HepG2 (cell line): ENCODE data around the gene HRCT1. TPM values are rescaled to one million over a fixed set of nuclear protein-coding genes. Genes with fewer than 3 reads are reported as not detected.
"Not testable (repeated sequence)": the region's sequence is repeated elsewhere in the genome, so short reads cannot be mapped to it uniquely, and the experiment has no call there.

ENCODE experiments used
- ATAC-seq: fragments of 200-7000 bp; cut with Tn5 transposase; 3 replicates; pipeline ENCODE4 v1.9.1; 2020; ENCODE audit warnings: mild to moderate bottlenecking, moderate library complexity
- BruUV-seq: library from RNA; stranded (reverse); fragments of 400-500 nt; replicated peaks from 2 replicates; lab custom pipeline; 2021; lab: Mats Ljungman, UMichigan
- CTCF ChIA-PET: fragments of 300-600 bp; formaldehyde crosslinking; extraction: SDS; loops from one replicate; lab custom pipeline; 2021; ENCODE audit warnings: low total read pairs, inconsistent platforms, low intra/inter-chr PET ratio; lab: Yijun Ruan, JAX
- POLR2A ChIA-PET: fragments of 350-600 bp; sonication (Branson Sonifier 250); formaldehyde crosslinking; loops from one replicate; lab custom pipeline; 2020; ENCODE audit warnings: antibody characterized with exemption, inconsistent platforms; lab: Yijun Ruan, JAX
- DNase-seq: peaks from one replicate; pipeline ENCODE4 v3.0.0-alpha.2; 2015; ENCODE audit warnings: low spot score
- FAIRE-seq: peaks from 3 replicates; lab custom pipeline; 2011; peaks lifted over from hg19 to GRCh38; lab: Jason Lieb, UNC
- H2AFZ ChIP-seq: one replicate; pipeline ENCODE4 v1.6.1; 2011; ENCODE audit warnings: low read length, inconsistent platforms
- H3K27ac ChIP-seq: fragments of 300-600 bp; 3 replicates; pipeline ENCODE4 v1.8.0; 2011; ENCODE audit warnings: mixed run types, mild to moderate bottlenecking, mixed read lengths, low read length, inconsistent platforms; ENCODE audit not compliant: insufficient read depth; ENCODE audit errors: extremely low read length
- H3K27me3 ChIP-seq, 2 experiments: fragments of 200-600 bp in 1 of 2; 2 replicates in 1 of 2; 3 replicates in 1 of 2; pipeline versions ENCODE4 v1.6.0 to v1.8.0; 2011; ENCODE audit warnings: low read length in 2 of 2, mild to moderate bottlenecking in 2 of 2, moderate library complexity in 2 of 2, inconsistent platforms in 1 of 2; ENCODE audit not compliant: insufficient read depth in 2 of 2, control insufficient read depth in 1 of 2
- H3K36me3 ChIP-seq, 2 experiments: fragments of 200-600 bp in 1 of 2; replicated peaks in 1 of 2; 2 replicates in 1 of 2; 3 replicates in 1 of 2; pipeline versions ENCODE4 v1.5.1 to v1.8.0; 2011; ENCODE audit warnings: low read length in 2 of 2, inconsistent platforms in 1 of 2; ENCODE audit not compliant: insufficient read depth in 2 of 2, control insufficient read depth in 1 of 2
- H3K4me1 ChIP-seq: 2 replicates; pipeline ENCODE4 v1.5.1; 2012; ENCODE audit warnings: low read length, inconsistent platforms; ENCODE audit not compliant: insufficient read depth
- H3K4me2 ChIP-seq: 2 replicates; pipeline ENCODE4 v1.6.0; 2011; ENCODE audit warnings: low read depth, low read length, inconsistent platforms
- H3K4me3 ChIP-seq, 3 experiments: fragments of 200-600 bp in 1 of 3; sonication (generic), shearing (Covaris generic) in 1 of 3; replicated peaks in 1 of 3; 2 replicates each; pipeline ENCODE4 v1.5.1; 2011 to 2016; ENCODE audit warnings: low read length in 3 of 3, inconsistent platforms in 2 of 3, low read depth in 2 of 3, mild to moderate bottlenecking in 2 of 3, control low read depth in 1 of 3, mixed read lengths in 1 of 3; ENCODE audit not compliant: insufficient read depth in 1 of 3
- H3K79me2 ChIP-seq: one replicate; pipeline ENCODE4 v1.6.1; 2011; ENCODE audit warnings: low read length, inconsistent platforms; ENCODE audit not compliant: insufficient read depth
- H3K9ac ChIP-seq: 2 replicates; pipeline ENCODE4 v1.6.0; 2011; ENCODE audit warnings: mild to moderate bottlenecking, low read depth, low read length, inconsistent platforms; ENCODE audit not compliant: insufficient read depth
- H3K9me3 ChIP-seq: 2 replicates; pipeline ENCODE4 v1.5.1; 2012; ENCODE audit warnings: mild to moderate bottlenecking, low read length
- H4K20me1 ChIP-seq: 2 replicates; pipeline ENCODE4 v1.6.0; 2011; ENCODE audit warnings: inconsistent platforms, mild to moderate bottlenecking, low read length, moderate library complexity; ENCODE audit not compliant: insufficient read depth
- IRF2 ChIP-seq: IDR thresholded peaks from 2 replicates; pipeline ENCODE4 v1.6.1; 2018; ENCODE audit warnings: missing genetic modification reagents, missing compliant biosample characterization
- KAT7 ChIP-seq: IDR thresholded peaks from 2 replicates; pipeline ENCODE4 v1.6.1; 2018; ENCODE audit warnings: borderline replicate concordance, missing compliant biosample characterization
- ZFX ChIP-seq: sonication (generic); formaldehyde crosslinking; IDR thresholded peaks from 2 replicates; pipeline ENCODE4 v1.4.0; 2020; ENCODE audit warnings: mild to moderate bottlenecking, low read depth, missing genetic modification reagents, moderate library complexity
- ZNF143 ChIP-seq: sonication (generic); formaldehyde crosslinking; IDR thresholded peaks from 2 replicates; pipeline ENCODE4 v1.4.0; 2020; ENCODE audit warnings: missing genetic modification reagents
- WGBS: methylation state at CpG from one replicate; pipeline ENCODE4 v1.1.6; 2017; ENCODE audit warnings: low lambda C conversion rate; 5-methylcytosine and 5-hydroxymethylcytosine counted together
- in situ Hi-C: cut with HindIII; loops from 2 replicates; pipeline ENCODE4 v1.10.0; 2017; ENCODE audit warnings: low pct_unique_long_range_greater_than_20kb; ENCODE audit not compliant: extremely low pct_ligation_motif_present
- intact Hi-C: fragments of 100-400 bp; cut with micrococcal nuclease; formaldehyde crosslinking; loops from one replicate; pipeline ENCODE4 v1.10.0; 2022; ENCODE audit not compliant: unreplicated experiment
- polyA plus RNA-seq, 8 experiments: library from polyadenylated mRNA; depleted of rRNA in 3 of 8; stranded (reverse) in 7 of 8; unstranded in 1 of 8; fragments of >200 nt; fragmentation: Illumina TruSeq in 4 of 8; extraction: Trizol in 4 of 8; gene quantifications; 2 replicates each; pipeline versions ENCODE4 v1.2.1 to v1.2.3, GENCODE V29; 2011 to 2016; ENCODE audit warnings: low read depth in 4 of 8, missing spikeins in 1 of 8, mixed read lengths in 1 of 8; ENCODE audit not compliant: insufficient read depth in 1 of 8
- total RNA-seq, 5 experiments: library from RNA; depleted of rRNA; stranded (reverse); fragments of >200 nt; fragmentation: Illumina TruSeq; extraction: Trizol; gene quantifications; 2 replicates each; pipeline ENCODE4 v1.2.3, GENCODE V29; 2016; ENCODE audit warnings: low read depth in 1 of 5

Gene HRCT1
- total and polyA plus RNA-seq, 2 of the 13 experiments (the other 11 are each of a cell fraction or from before 2014, with no cell fraction given): 0.13 TPM; not detected in 1

DNA sequence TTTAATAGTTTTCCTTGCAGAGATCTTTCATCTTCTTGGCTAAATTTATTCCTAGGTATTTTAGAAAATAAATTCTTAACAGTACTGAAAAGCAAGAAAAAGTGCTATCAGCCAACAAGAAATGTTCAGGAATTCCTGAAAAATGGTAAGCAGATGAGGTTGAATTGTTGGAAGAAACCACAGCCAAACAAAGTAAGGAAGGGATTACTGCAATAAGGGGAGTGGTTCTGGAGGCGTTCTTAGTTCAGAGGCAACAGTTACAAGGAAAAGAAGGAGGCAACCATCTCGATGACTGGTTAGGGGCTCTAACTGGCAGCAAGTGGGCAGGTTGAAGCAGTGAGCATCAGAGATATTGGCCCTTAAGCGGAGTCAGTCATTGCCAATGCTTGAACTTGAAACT is 23.0 kb upstream of the HRCT1 start:
- DNase-seq (no peak), ATAC-seq (no peak), FAIRE-seq (no peak)
- in situ Hi-C loops (loop anchor here (5.0 kb wide), 2 partner anchors 56 to 96 kb away; partner anchors contain the start of genes FAM221B and TMEM8B), intact Hi-C loops (loop anchor here (1.0 to 10.0 kb wide), 3 partner anchors 57 to 238 kb away; partner anchors contain the start of gene NPR2)
- H3K79me2 ChIP-seq: no peaks in the 10 kb centered on the region
- no TSS peak for BruUV-seq
- no peak overlapping the region for H2AFZ ChIP-seq
- H3K9ac ChIP-seq: no peak overlapping the region
- H4K20me1 ChIP-seq: no peaks in the 10 kb centered on the region; the same call in 1 of the 2 replicates
- H3K9me3 ChIP-seq: no peaks in the 10 kb centered on the region
- no peak for TF ChIP-seq ZFX
- TF ChIP-seq IRF2 (CRISPR knock-in tag): no peak
- TF ChIP-seq ZNF143 (CRISPR knock-in tag): no peak
- TF ChIP-seq KAT7 (CRISPR knock-in tag): no peak
- H3K36me3 ChIP-seq: no peaks in the 10 kb centered on the region
- POLR2A ChIA-PET: no interaction called here
- H3K4me2 ChIP-seq: no peak overlapping the region
- no peak overlapping the region for H3K27ac ChIP-seq
- 25% methylated on average over 3 of the region's 3 CpGs for WGBS
- CTCF ChIA-PET: interaction anchor here (2.2 to 3.0 kb wide), 2 partner anchors 57 to 93 kb away, joined by 24 to 26 read pairs; no protein-coding TSS in a partner anchor
- no peak overlapping the region for H3K4me3 ChIP-seq
- H3K4me1 ChIP-seq: peaks cover 9% of the 10 kb centered on the region; the same call in 1 of the 2 replicates
- H3K27me3 ChIP-seq: no peaks in the 10 kb centered on the region

DNA sequence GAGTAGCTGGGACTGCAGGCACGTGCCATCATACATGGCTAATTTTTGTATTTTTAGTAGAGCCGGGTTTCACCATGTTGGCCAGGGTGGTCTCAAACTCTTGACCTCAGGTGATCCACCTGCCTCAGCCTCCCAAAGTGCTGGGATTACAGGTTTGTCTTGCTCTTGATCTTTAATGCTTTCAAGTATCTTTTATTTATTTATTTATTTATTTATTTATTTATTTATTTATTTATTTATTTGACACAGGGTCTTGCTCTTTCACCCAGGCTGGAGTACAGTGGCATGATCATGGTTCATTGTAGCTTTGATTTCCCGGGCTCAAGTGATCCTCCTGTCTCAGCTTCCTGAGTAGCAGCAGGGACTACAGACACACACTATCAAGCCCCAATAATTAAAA is 21.1 kb upstream of the HRCT1 start:
- H4K20me1 ChIP-seq, H3K4me2 ChIP-seq, H3K79me2 ChIP-seq, BruUV-seq, H3K4me1 ChIP-seq, DNase-seq, H3K27ac ChIP-seq, H3K9me3 ChIP-seq, H3K36me3 ChIP-seq, H3K27me3 ChIP-seq, H2AFZ ChIP-seq, CTCF ChIA-PET, H3K4me3 ChIP-seq, FAIRE-seq, H3K9ac ChIP-seq, ATAC-seq, POLR2A ChIA-PET: not testable (repeated sequence)
- 13% methylated on average over 3 of the region's 3 CpGs for WGBS
- in situ Hi-C loops (loop anchor here (5.0 kb wide), 2 partner anchors 58 to 98 kb away; partner anchors contain the start of genes FAM221B and TMEM8B), intact Hi-C loops (loop anchor here (10.0 kb wide), 1 partner anchor 240 kb away; no protein-coding TSS in a partner anchor)
